ENCODE measurements around the gene CALML5.

CALML5 gene

GRCh38 chr10:5514226-5514850 lies 15.0 kb upstream of the CALML5 start:
- no peak for DNase-seq

GRCh38 chr10:5512881-5513612 lies 13.7 kb upstream of the CALML5 start:
- DNase-seq = no peak

GRCh38 chr10:5512331-5512730 lies 13.0 kb upstream of the CALML5 start:
- DNase-seq = no peak

- DNase-seq = no peak
Measured at GRCh38 chr10:5511885-5512280, 12.5 kb upstream of the CALML5 start.

GRCh38 chr10:5511231-5511884 lies 12.0 kb upstream of the CALML5 start:
- DNase-seq = no peak

GRCh38 chr10:5510281-5511072 lies 11.1 kb upstream of the CALML5 start:
- DNase-seq = no peak

- DNase-seq = no peak
Measured at GRCh38 chr10:5509691-5510090, 10.3 kb upstream of the CALML5 start.

GRCh38 chr10:5509236-5509635 lies 9.9 kb upstream of the CALML5 start:
- DNase-seq = no peak

GRCh38 chr10:5508786-5509185 lies 9.4 kb upstream of the CALML5 start:
- DNase-seq = no peak

GRCh38 chr10:5508161-5508604 lies 8.8 kb upstream of the CALML5 start:
- DNase-seq = no peak

- no peak for DNase-seq
Measured at GRCh38 chr10:5507649-5508131, 8.3 kb upstream of the CALML5 start.

GRCh38 chr10:5506751-5507648 lies 7.6 kb upstream of the CALML5 start:
- no peak for DNase-seq

GRCh38 chr10:5506246-5506645 lies 6.9 kb upstream of the CALML5 start:
- no peak for DNase-seq

GRCh38 chr10:5504146-5505072 lies 5.0 kb upstream of the CALML5 start:
- no peak for DNase-seq

GRCh38 chr10:5503477-5503835 lies 4.1 kb upstream of the CALML5 start:
- no peak for DNase-seq

- DNase-seq = no peak
Measured at GRCh38 chr10:5502571-5503476, 3.5 kb upstream of the CALML5 start.

- no peak for DNase-seq
Measured at GRCh38 chr10:5502061-5502521, 2.7 kb upstream of the CALML5 start.

GRCh38 chr10:5500910-5501309 lies 1.5 kb upstream of the CALML5 start:
- no peak for DNase-seq

- no peak for DNase-seq
Measured at GRCh38 chr10:5500162-5500670, 846 bp upstream of the CALML5 start.
